A549 (cell line): ENCODE measurements around the gene NR3C1. TPM values are rescaled to one million over a fixed set of nuclear protein-coding genes. Genes with fewer than 3 reads are reported as not detected.
A peak's percentile ranks its signal among the peaks of the same experiment; 100 is the strongest.

ENCODE experiments used
- ATAC-seq, 2 experiments: fragments of 200-7000 bp in 1 of 2; fragments of >200 bp in 1 of 2; cut with Nextera tagmentation in 1 of 2; cut with Tn5 transposase in 1 of 2; 3 replicates each; pipeline versions ENCODE4 v1.8.0 to v1.9.1; 2018 to 2020; ENCODE audit warnings: mild to moderate bottlenecking in 1 of 2, moderate library complexity in 1 of 2
- CTCF ChIA-PET: fragments of 300-600 bp; sonication (Branson Sonifier 250); formaldehyde crosslinking; extraction: SDS; loops from one replicate; lab custom pipeline; 2021; ENCODE audit warnings: antibody characterized with exemption, inconsistent platforms; lab: Yijun Ruan, JAX
- POLR2A ChIA-PET: fragments of 350-600 bp; formaldehyde crosslinking; extraction: SDS; loops from one replicate; lab custom pipeline; 2021; ENCODE audit warnings: antibody characterized with exemption, inconsistent platforms; lab: Yijun Ruan, JAX
- DNase-seq, 2 experiments: peaks; one replicate each; pipeline versions ENCODE4 v3.0.0 to v3.0.0-alpha.2; 2011 to 2016; ENCODE audit warnings: low read depth in 1 of 2, low spot score in 1 of 2
- FAIRE-seq: peaks from 2 replicates; lab custom pipeline; 2011; peaks lifted over from hg19 to GRCh38; lab: Jason Lieb, UNC
- H3K27ac ChIP-seq, 2 experiments: fragments of >200 bp; sonication (Bioruptor Twin); formaldehyde crosslinking; 3 replicates each; pipeline ENCODE4 v1.5.1; 2016 to 2017
- H3K4me1 ChIP-seq: fragments of >200 bp; sonication (Bioruptor Twin); formaldehyde crosslinking; 3 replicates; pipeline ENCODE4 v1.6.1; 2016
- H3K4me2 ChIP-seq: fragments of >200 bp; sonication (Bioruptor Twin); formaldehyde crosslinking; 3 replicates; pipeline ENCODE4 v1.6.1; 2016
- H3K4me3 ChIP-seq: fragments of >200 bp; sonication (Bioruptor Twin); formaldehyde crosslinking; 3 replicates; pipeline ENCODE4 v1.5.1; 2016
- H3K9me3 ChIP-seq: fragments of >200 bp; sonication (Bioruptor Twin); formaldehyde crosslinking; 3 replicates; pipeline ENCODE4 v1.6.1; 2016
- BHLHE40 ChIP-seq: IDR thresholded peaks from 2 replicates; pipeline ENCODE4 v1.6.1; 2012; ENCODE audit warnings: low read depth, low read length, inconsistent platforms
- CBX2 ChIP-seq: fragments of 200-600 bp; sonication (generic); IDR thresholded peaks from 2 replicates; pipeline ENCODE4 v1.6.1; 2016; ENCODE audit warnings: low read depth, mild to moderate bottlenecking, borderline replicate concordance
- EHMT2 ChIP-seq: fragments of 200-600 bp; sonication (generic); IDR thresholded peaks from 2 replicates; pipeline ENCODE4 v1.6.1; 2016; ENCODE audit warnings: antibody characterized with exemption, low read depth, mild to moderate bottlenecking, moderate library complexity
- FOSL2 ChIP-seq, 2 experiments: fragments of 450-650 bp in 1 of 2; fragments of >200 bp in 1 of 2; sonication (Bioruptor Twin) in 1 of 2; formaldehyde crosslinking; IDR thresholded peaks; 2 replicates each; pipeline versions ENCODE4 v1.5.0 to v1.6.1; 2016 to 2020; ENCODE audit warnings: mild to moderate bottlenecking in 1 of 2, moderate library complexity in 1 of 2
- HES2 ChIP-seq: fragments of >200 bp; sonication (Bioruptor Twin); formaldehyde crosslinking; IDR thresholded peaks from 2 replicates; pipeline ENCODE4 v1.6.1; 2016
- JUNB ChIP-seq: fragments of >200 bp; sonication (Bioruptor Twin); formaldehyde crosslinking; IDR thresholded peaks from 2 replicates; pipeline ENCODE4 v1.6.1; 2016
- MAX ChIP-seq: IDR thresholded peaks from 2 replicates; pipeline ENCODE4 v1.6.1; 2012
- MYC ChIP-seq: IDR thresholded peaks from 2 replicates; pipeline ENCODE4 v1.6.1; 2012; ENCODE audit warnings: mild to moderate bottlenecking, inconsistent platforms, low read length, improper control_type of control experiment, borderline replicate concordance
- NFE2L2 ChIP-seq: fragments of 150-350 bp; conservative IDR thresholded peaks from 2 replicates; pipeline ENCODE4 v1.6.1; 2014; ENCODE audit warnings: low read length
- SMC3 ChIP-seq: fragments of >200 bp; sonication (Bioruptor Twin); formaldehyde crosslinking; IDR thresholded peaks from 3 replicates; pipeline ENCODE4 v1.6.1; 2018; ENCODE audit warnings: inconsistent platforms
- TP53 ChIP-seq: fragments of 250-450 bp; sonication (Bioruptor Pico); IDR thresholded peaks from 2 replicates; pipeline ENCODE4 v1.5.0; 2021; ENCODE audit warnings: mild to moderate bottlenecking, moderate library complexity
- USF2 ChIP-seq: fragments of 450-650 bp; IDR thresholded peaks from 2 replicates; pipeline ENCODE4 v1.6.1; 2014; ENCODE audit warnings: antibody characterized with exemption
- ZFP36 ChIP-seq: fragments of 450-650 bp; IDR thresholded peaks from 2 replicates; pipeline ENCODE4 v1.6.1; 2014; ENCODE audit warnings: borderline replicate concordance; ENCODE audit not compliant: partially characterized antibody
- WGBS: methylation state at CpG from one replicate; pipeline ENCODE4 v1.1.6; 2017; ENCODE audit errors: missing lambda C conversion rate; 5-methylcytosine and 5-hydroxymethylcytosine counted together
- polyA plus RNA-seq, 4 experiments: library from polyadenylated mRNA; depleted of rRNA in 3 of 4; stranded (reverse); fragments of >200 nt; fragmentation: RNase III in 1 of 4; extraction: RNeasy Plus Mini Kit Qiagen cat#74134 plus additional on column Dnase treatment in 1 of 4; gene quantifications; 2 replicates in 3 of 4; 3 replicates in 1 of 4; pipeline ENCODE4 v1.2.3, GENCODE V29; 2011 to 2017
- TF ChIP-seq, protein P1 (sequence below): fragments of >200 bp; sonication (Bioruptor Twin); formaldehyde crosslinking; IDR thresholded peaks from 3 replicates; pipeline ENCODE4 v1.6.1; 2016
- TF ChIP-seq, protein P2 (sequence below): fragments of 200-600 bp; sonication (generic); IDR thresholded peaks from 2 replicates; pipeline ENCODE4 v1.6.1; 2016; ENCODE audit warnings: antibody characterized with exemption, mild to moderate bottlenecking, moderate library complexity

Gene NR3C1
- polyA plus RNA-seq, 2 of the 4 experiments (the other 2 are of a cell fraction): 46.5 to 73.0 TPM

- FAIRE-seq (no peak), ATAC-seq (no peak), DNase-seq (no peak)
- no peak for TF ChIP-seq EHMT2
- 0 out of 3 replicates have a peak, but pooled peaks have one; percentile 4 for TF ChIP-seq SMC3
- ChIA-PET CTCF (no interaction called here), POLR2A (interaction anchor here (1.3 kb wide), 1 partner anchor 196 kb away, joined by 3 read pairs; no protein-coding TSS in a partner anchor)
- H3K4me1 ChIP-seq: peaks cover 31% of the 10 kb centered on the region
- peak overlapping the region; percentile 88 for H3K4me2 ChIP-seq
- under 1% methylated on average over 2 of the region's 2 CpGs for WGBS
- H3K9me3 ChIP-seq: no peaks in the 10 kb centered on the region
- peak overlapping the region; percentile 78 to 96 for H3K27ac ChIP-seq
- H3K4me3 ChIP-seq: peak overlapping the region; percentile 86
Measured at GRCh38 chr5:143397302-143398052, 6.0 kb downstream of the NR3C1 start.

- FAIRE-seq (peak; percentile 36), ATAC-seq (no peak)
- POLR2A ChIA-PET: interaction anchor here (1.0 to 1.3 kb wide), 2 partner anchors 19 to 197 kb away, joined by 3 to 4 read pairs; no protein-coding TSS in a partner anchor
Measured at GRCh38 chr5:143396353-143396940, 7.0 kb downstream of the NR3C1 start.

DNA sequence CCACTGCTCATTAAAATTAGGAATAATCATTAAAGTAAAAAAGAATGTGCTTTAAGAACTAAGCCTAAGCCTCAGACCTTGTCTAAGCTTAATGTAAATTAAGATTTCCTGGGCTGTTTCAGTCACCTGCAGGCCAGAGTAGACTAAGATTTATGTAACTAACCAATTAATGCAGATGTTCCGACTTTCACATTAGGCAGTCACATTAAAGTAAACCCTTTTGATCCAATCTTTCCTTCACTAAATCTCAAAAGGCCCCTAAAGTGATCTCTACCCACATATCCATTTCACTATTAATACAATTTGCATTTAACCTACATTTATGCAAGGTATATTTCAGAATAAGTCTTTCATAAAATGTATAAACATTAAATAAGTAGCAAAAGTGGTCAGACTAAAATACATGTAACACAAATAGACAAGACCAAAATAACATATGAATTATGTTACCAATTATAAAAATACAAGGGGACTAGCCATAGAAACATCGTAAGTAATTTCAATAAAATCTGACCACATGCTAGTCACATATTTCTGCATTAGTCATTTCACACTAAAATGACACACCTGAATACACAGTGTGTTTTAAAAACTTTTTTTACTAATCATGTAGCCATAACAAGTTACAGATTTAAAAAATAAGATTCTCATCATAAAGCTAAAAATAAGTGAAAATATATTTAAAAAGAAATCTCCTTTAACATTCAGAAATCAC lies 7.7 kb downstream of the NR3C1 start:
- no peak for FAIRE-seq
- WGBS: 3% methylated on average over 2 of the region's 2 CpGs
- H3K27ac ChIP-seq: peak overlapping the region; percentile 86 to 96
- no peak for DNase-seq
- no peak for TF ChIP-seq ZFP36
- no peak for TF ChIP-seq USF2
- no peak for TF ChIP-seq MYC
- no peak for TF ChIP-seq FOSL2 (IDR thresholded peaks at IDR 0.05)
- TF ChIP-seq FOSL2 (CRISPR knock-in tag; IDR thresholded peaks at IDR 0.05): 0 out of 2 replicates have a peak, but pooled peaks have one; percentile 49
- TF ChIP-seq MAX: no peak; the same call in 1 of the 2 replicates
- TF ChIP-seq NFE2L2: no peak
- TF ChIP-seq, protein P1, sequence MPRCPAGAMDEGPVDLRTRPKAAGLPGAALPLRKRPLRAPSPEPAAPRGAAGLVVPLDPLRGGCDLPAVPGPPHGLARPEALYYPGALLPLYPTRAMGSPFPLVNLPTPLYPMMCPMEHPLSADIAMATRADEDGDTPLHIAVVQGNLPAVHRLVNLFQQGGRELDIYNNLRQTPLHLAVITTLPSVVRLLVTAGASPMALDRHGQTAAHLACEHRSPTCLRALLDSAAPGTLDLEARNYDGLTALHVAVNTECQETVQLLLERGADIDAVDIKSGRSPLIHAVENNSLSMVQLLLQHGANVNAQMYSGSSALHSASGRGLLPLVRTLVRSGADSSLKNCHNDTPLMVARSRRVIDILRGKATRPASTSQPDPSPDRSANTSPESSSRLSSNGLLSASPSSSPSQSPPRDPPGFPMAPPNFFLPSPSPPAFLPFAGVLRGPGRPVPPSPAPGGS: no peak
- CTCF ChIA-PET: interaction anchor here (1.3 to 1.7 kb wide), 2 partner anchors 430 to 746 kb away, joined by 4 read pairs; no protein-coding TSS in a partner anchor
- H3K4me2 ChIP-seq: peak overlapping the region; percentile 88
- ATAC-seq: no peak
- peaks cover 48% of the 10 kb centered on the region for H3K4me1 ChIP-seq
- peak overlapping the region; percentile 86 for H3K4me3 ChIP-seq
- POLR2A ChIA-PET: interaction anchor here (1.0 kb wide), 1 partner anchor 18 kb away, joined by 4 read pairs; no protein-coding TSS in a partner anchor
- H3K9me3 ChIP-seq: no peaks in the 10 kb centered on the region

More at GRCh38 chr5:143396353-143396940, 7.0 kb downstream of the NR3C1 start:
- H3K27ac ChIP-seq: peak overlapping the region; percentile 66 to 96; a peak in 5 of 6 replicates
- H3K4me3 ChIP-seq: peak overlapping the region; percentile 86
- DNase-seq: no peak
- CTCF ChIA-PET: interaction anchor here (1.3 to 1.7 kb wide), 2 partner anchors 429 to 745 kb away, joined by 4 read pairs; no protein-coding TSS in a partner anchor
- H3K4me2 ChIP-seq: peak overlapping the region; percentile 88
- H3K4me1 ChIP-seq: peaks cover 41% of the 10 kb centered on the region
- 1% methylated on average over 5 of the region's 5 CpGs for WGBS
- H3K9me3 ChIP-seq: no peaks in the 10 kb centered on the region
- no peak for TF ChIP-seq CBX2
- TF ChIP-seq, protein P1: no peak
- TF ChIP-seq MYC: no peak
- TF ChIP-seq TP53 (CRISPR knock-in tag): no peak
- TF ChIP-seq, protein P2, sequence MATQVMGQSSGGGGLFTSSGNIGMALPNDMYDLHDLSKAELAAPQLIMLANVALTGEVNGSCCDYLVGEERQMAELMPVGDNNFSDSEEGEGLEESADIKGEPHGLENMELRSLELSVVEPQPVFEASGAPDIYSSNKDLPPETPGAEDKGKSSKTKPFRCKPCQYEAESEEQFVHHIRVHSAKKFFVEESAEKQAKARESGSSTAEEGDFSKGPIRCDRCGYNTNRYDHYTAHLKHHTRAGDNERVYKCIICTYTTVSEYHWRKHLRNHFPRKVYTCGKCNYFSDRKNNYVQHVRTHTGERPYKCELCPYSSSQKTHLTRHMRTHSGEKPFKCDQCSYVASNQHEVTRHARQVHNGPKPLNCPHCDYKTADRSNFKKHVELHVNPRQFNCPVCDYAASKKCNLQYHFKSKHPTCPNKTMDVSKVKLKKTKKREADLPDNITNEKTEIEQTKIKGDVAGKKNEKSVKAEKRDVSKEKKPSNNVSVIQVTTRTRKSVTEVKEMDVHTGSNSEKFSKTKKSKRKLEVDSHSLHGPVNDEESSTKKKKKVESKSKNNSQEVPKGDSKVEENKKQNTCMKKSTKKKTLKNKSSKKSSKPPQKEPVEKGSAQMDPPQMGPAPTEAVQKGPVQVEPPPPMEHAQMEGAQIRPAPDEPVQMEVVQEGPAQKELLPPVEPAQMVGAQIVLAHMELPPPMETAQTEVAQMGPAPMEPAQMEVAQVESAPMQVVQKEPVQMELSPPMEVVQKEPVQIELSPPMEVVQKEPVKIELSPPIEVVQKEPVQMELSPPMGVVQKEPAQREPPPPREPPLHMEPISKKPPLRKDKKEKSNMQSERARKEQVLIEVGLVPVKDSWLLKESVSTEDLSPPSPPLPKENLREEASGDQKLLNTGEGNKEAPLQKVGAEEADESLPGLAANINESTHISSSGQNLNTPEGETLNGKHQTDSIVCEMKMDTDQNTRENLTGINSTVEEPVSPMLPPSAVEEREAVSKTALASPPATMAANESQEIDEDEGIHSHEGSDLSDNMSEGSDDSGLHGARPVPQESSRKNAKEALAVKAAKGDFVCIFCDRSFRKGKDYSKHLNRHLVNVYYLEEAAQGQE: no peak
- no peak for TF ChIP-seq BHLHE40
- no peak for TF ChIP-seq HES2
- no peak for TF ChIP-seq JUNB
- no peak for TF ChIP-seq FOSL2 (IDR thresholded peaks at IDR 0.05)
- no peak for TF ChIP-seq FOSL2 (CRISPR knock-in tag; IDR thresholded peaks at IDR 0.05)
